Progenitor cell of endocrine pancreas (in vitro differentiated cells): ENCODE results near the gene CRYM. TPM values are rescaled to one million over a fixed set of nuclear protein-coding genes. Genes with fewer than 3 reads are reported as not detected.
"Not testable (repeated sequence)": the region's sequence is repeated elsewhere in the genome, so short reads cannot be mapped to it uniquely, and the experiment has no call there.

ENCODE experiments used
- DNase-seq: peaks from one replicate; pipeline ENCODE4 v3.0.0; 2021; ENCODE audit warnings: low spot score; ENCODE audit not compliant: unreplicated experiment
- H3K27ac Mint-ChIP-seq: 2 replicates; pipeline ENCODE4 v1.8.0; 2021; ENCODE audit warnings: mild to moderate bottlenecking, moderate library complexity, mixed read lengths
- H3K27me3 Mint-ChIP-seq: 2 replicates; pipeline ENCODE4 v1.8.0; 2021; ENCODE audit warnings: mixed read lengths
- H3K36me3 Mint-ChIP-seq: 2 replicates; pipeline ENCODE4 v1.8.0; 2022; ENCODE audit warnings: mixed read lengths; ENCODE audit not compliant: insufficient read depth
- H3K4me1 Mint-ChIP-seq: 2 replicates; pipeline ENCODE4 v1.8.0; 2021; ENCODE audit warnings: low read depth, mixed read lengths
- H3K4me3 Mint-ChIP-seq: 2 replicates; pipeline ENCODE4 v1.8.0; 2021; ENCODE audit warnings: low read depth, mild to moderate bottlenecking, moderate library complexity, mixed read lengths
- H3K9me3 Mint-ChIP-seq: 2 replicates; pipeline ENCODE4 v1.8.0; 2021; ENCODE audit warnings: low read depth, mixed read lengths
- CTCF ChIP-seq: fragments of 200-600 bp; sonication (generic); IDR thresholded peaks from one replicate; pipeline ENCODE4 v1.5.0; 2021; ENCODE audit warnings: antibody characterized with exemption, mild to moderate bottlenecking; ENCODE audit not compliant: unreplicated experiment
- long read RNA-seq: library from polyadenylated mRNA; unstranded; transcript quantifications from one replicate; pipeline ENCODE4 v2.0.0, GENCODE V29; 2020
- total RNA-seq: library from RNA; stranded (reverse); gene quantifications from 2 replicates; pipeline ENCODE4 v1.2.1, GENCODE V29; 2021

Gene CRYM
- total RNA-seq = 9.3 and 10.5 TPM in 2 replicates
- long read RNA-seq, partial matches to known transcripts = 18 of 20 reads
- long read RNA-seq, other reads (novel, unspliced or antisense) = 2 of 20 reads

GRCh38 chr16:21277927-21278706 lies at the start of gene CRYM:
CRYM (minus strand) TSS chr16:21278290; CDS start chr16:21278251, 39 bp downstream.
- no peak within 1 kb of the TSS for H3K27ac Mint-ChIP-seq
- peaks cover 32% of the 10 kb centered on the region for H3K27me3 Mint-ChIP-seq
- peak within 1 kb of the TSS; percentile 73 for H3K4me3 Mint-ChIP-seq
- TF ChIP-seq CTCF = peak; percentile 94
- H3K9me3 Mint-ChIP-seq = peaks cover 4% of the 10 kb centered on the region
- peaks cover 1% of the 10 kb centered on the region for H3K4me1 Mint-ChIP-seq
- DNase-seq = peak; percentile 67
- no peaks in the 10 kb centered on the region for H3K36me3 Mint-ChIP-seq

GRCh38 chr16:21327046-21327445 lies 49.0 kb upstream of the CRYM start:
- Mint-ChIP-seq H3K4me3 (no peak overlapping the region), H3K27ac (no peak overlapping the region), H3K27me3 (no peaks in the 10 kb centered on the region), H3K36me3 (no peaks in the 10 kb centered on the region), H3K4me1 (no peaks in the 10 kb centered on the region), H3K9me3 (peaks cover 11% of the 10 kb centered on the region)
- TF ChIP-seq CTCF = no peak
- no peak for DNase-seq

GRCh38 chr16:21326459-21326858 lies 48.4 kb upstream of the CRYM start:
- Mint-ChIP-seq H3K9me3 (peaks cover 11% of the 10 kb centered on the region), H3K36me3 (no peaks in the 10 kb centered on the region), H3K27me3 (no peaks in the 10 kb centered on the region), H3K4me3 (no peak overlapping the region), H3K27ac (no peak overlapping the region), H3K4me1 (no peaks in the 10 kb centered on the region)
- TF ChIP-seq CTCF = no peak
- DNase-seq = no peak

- Mint-ChIP-seq H3K9me3 (peaks cover 11% of the 10 kb centered on the region), H3K27me3 (no peaks in the 10 kb centered on the region), H3K4me3 (no peak overlapping the region), H3K4me1 (no peaks in the 10 kb centered on the region), H3K36me3 (no peaks in the 10 kb centered on the region), H3K27ac (no peak overlapping the region)
- no peak for DNase-seq
- TF ChIP-seq CTCF = no peak
Observed at GRCh38 chr16:21324267-21324666, 46.2 kb upstream of the CRYM start.

GRCh38 chr16:21322251-21322650 lies 44.2 kb upstream of the CRYM start:
- H3K4me3 Mint-ChIP-seq, H3K27me3 Mint-ChIP-seq, DNase-seq, H3K9me3 Mint-ChIP-seq, H3K36me3 Mint-ChIP-seq, H3K27ac Mint-ChIP-seq, H3K4me1 Mint-ChIP-seq: not testable (repeated sequence)

GRCh38 chr16:21321736-21322135 lies 43.6 kb upstream of the CRYM start:
- no peak overlapping the region for H3K4me3 Mint-ChIP-seq
- no peaks in the 10 kb centered on the region for H3K4me1 Mint-ChIP-seq
- DNase-seq = no peak
- no peaks in the 10 kb centered on the region for H3K9me3 Mint-ChIP-seq
- H3K27me3 Mint-ChIP-seq = no peaks in the 10 kb centered on the region
- no peak for TF ChIP-seq CTCF
- H3K36me3 Mint-ChIP-seq = no peaks in the 10 kb centered on the region
- H3K27ac Mint-ChIP-seq = no peak overlapping the region
